GM23338 (cell line): ENCODE measurements around the gene FAM193B. TPM values are rescaled to one million over a fixed set of nuclear protein-coding genes. Genes with fewer than 3 reads are reported as not detected.

Source experiments
- ATAC-seq: fragments of 200-7000 bp; cut with Tn5 transposase; 3 replicates; pipeline ENCODE4 v1.9.1; 2020
- DNase-seq: peaks from one replicate; pipeline ENCODE4 v3.0.0-alpha.2; 2015; ENCODE audit warnings: low spot score
- H2AFZ ChIP-seq: fragments of 200-600 bp; sonication (generic); 2 replicates; pipeline ENCODE4 v1.8.0; 2016; ENCODE audit warnings: antibody characterized with exemption, mild to moderate bottlenecking, moderate library complexity
- H3F3A ChIP-seq: fragments of 200-600 bp; sonication (generic); replicated peaks from 2 replicates; pipeline ENCODE4 v1.8.0; 2017; ENCODE audit warnings: antibody characterized with exemption, mixed run types, low read depth
- H3K27ac ChIP-seq: fragments of 200-600 bp; sonication (generic); 2 replicates; pipeline ENCODE4 v1.6.1; 2016; ENCODE audit warnings: low read depth
- H3K27me3 ChIP-seq: fragments of 200-600 bp; sonication (generic); 2 replicates; pipeline ENCODE4 v1.8.0; 2016; ENCODE audit warnings: mild to moderate bottlenecking, mixed run types, moderate library complexity; ENCODE audit not compliant: insufficient read depth
- H3K36me3 ChIP-seq: fragments of 200-600 bp; sonication (generic); 2 replicates; pipeline ENCODE4 v1.8.0; 2016; ENCODE audit warnings: mild to moderate bottlenecking; ENCODE audit not compliant: insufficient read depth
- H3K4me1 ChIP-seq: fragments of 200-600 bp; sonication (generic); 2 replicates; pipeline ENCODE4 v1.8.0; 2016; ENCODE audit warnings: mild to moderate bottlenecking, moderate library complexity; ENCODE audit not compliant: insufficient read depth
- H3K4me2 ChIP-seq: fragments of 200-600 bp; sonication (generic); 2 replicates; pipeline ENCODE4 v1.7.1; 2017; ENCODE audit warnings: mixed run types
- H3K4me3 ChIP-seq: fragments of 200-600 bp; sonication (generic); 2 replicates; pipeline ENCODE4 v1.6.1; 2016; ENCODE audit warnings: mixed run types
- H3K79me2 ChIP-seq: fragments of 200-600 bp; sonication (generic); replicated peaks from 2 replicates; pipeline ENCODE4 v1.8.0; 2017; ENCODE audit warnings: mild to moderate bottlenecking; ENCODE audit not compliant: insufficient read depth
- H3K9me2 ChIP-seq: fragments of 200-600 bp; sonication (generic); 2 replicates; pipeline ENCODE4 v1.8.0; 2017; ENCODE audit not compliant: insufficient read depth
- H4K20me1 ChIP-seq: fragments of 200-600 bp; sonication (generic); replicated peaks from 2 replicates; pipeline ENCODE4 v1.8.0; 2017; ENCODE audit warnings: mild to moderate bottlenecking; ENCODE audit not compliant: insufficient read depth
- H3K27ac Mint-ChIP-seq: 2 replicates; pipeline ENCODE4 v1.8.0; 2020; ENCODE audit warnings: inconsistent platforms, mild to moderate bottlenecking, moderate library complexity, mixed read lengths
- H3K27me3 Mint-ChIP-seq: 3 replicates; pipeline ENCODE4 v1.8.0; 2022; ENCODE audit warnings: low read depth, mild to moderate bottlenecking, moderate library complexity, mixed read lengths, inconsistent platforms; ENCODE audit not compliant: insufficient read depth, poor library complexity
- H3K36me3 Mint-ChIP-seq: 3 replicates; pipeline ENCODE4 v1.8.0; 2021; ENCODE audit warnings: low read depth, mild to moderate bottlenecking, inconsistent platforms, moderate library complexity, mixed read lengths
- H3K4me1 Mint-ChIP-seq: 3 replicates; pipeline ENCODE4 v1.8.0; 2020; ENCODE audit warnings: mild to moderate bottlenecking, inconsistent platforms, mixed read lengths
- H3K4me3 Mint-ChIP-seq: 3 replicates; pipeline ENCODE4 v1.8.0; 2021; ENCODE audit warnings: moderate library complexity, mild to moderate bottlenecking, inconsistent platforms, mixed read lengths
- H3K9me3 Mint-ChIP-seq: 3 replicates; pipeline ENCODE4 v1.8.0; 2020; ENCODE audit warnings: moderate library complexity, mild to moderate bottlenecking, inconsistent platforms, mixed read lengths
- CREB1 ChIP-seq: fragments of 250-450 bp; sonication (Bioruptor Pico); IDR thresholded peaks from 2 replicates; pipeline ENCODE4 v1.5.0; 2020; ENCODE audit warnings: low read depth, mild to moderate bottlenecking, moderate library complexity
- polyA plus RNA-seq: library from polyadenylated mRNA; unstranded; fragments of >200 nt; fragmentation: Nextera tagmentation; extraction: Ambion mirVana; gene quantifications from 2 replicates; pipeline ENCODE4 v1.2.1, GENCODE V29; 2016
- total RNA-seq: library from RNA; depleted of rRNA; stranded (reverse); fragments of >200 nt; shearing (Covaris generic); gene quantifications from 2 replicates; pipeline ENCODE4 v1.2.3, GENCODE V29; 2014
- TF ChIP-seq, protein P1 (sequence below): fragments of 250-450 bp; sonication (Bioruptor Pico); IDR thresholded peaks from 2 replicates; pipeline ENCODE4 v1.5.0; 2020; ENCODE audit warnings: mild to moderate bottlenecking, moderate library complexity
- TF ChIP-seq, protein P2 (sequence below): IDR thresholded peaks from 2 replicates; pipeline ENCODE4 v1.6.1; 2016; ENCODE audit warnings: antibody characterized with exemption

Gene FAM193B
- total and polyA plus RNA-seq, 2 experiments from 2014 or later, result 44.4 to 58.6 TPM

DNA sequence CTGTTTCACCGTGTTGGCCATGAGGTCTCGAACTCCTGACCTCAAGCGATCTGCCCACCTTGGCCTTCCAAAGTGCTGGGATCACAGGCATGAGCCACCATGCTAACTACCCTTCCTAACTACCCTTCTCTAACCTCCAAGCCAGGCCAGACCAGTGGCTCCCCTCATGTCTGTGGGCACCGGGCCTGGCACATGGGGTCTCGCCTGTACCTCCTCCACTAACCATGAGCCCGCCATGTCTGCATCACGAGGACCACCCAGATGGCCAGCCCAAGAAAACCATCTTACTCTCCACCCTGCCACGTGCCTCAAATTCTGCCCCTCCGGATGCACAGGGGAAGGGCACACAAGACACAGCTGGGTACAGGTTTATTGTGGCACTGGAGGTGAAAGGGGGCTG lies 71.3 kb downstream of the FAM193B start (continued):
- TF ChIP-seq, protein P1, sequence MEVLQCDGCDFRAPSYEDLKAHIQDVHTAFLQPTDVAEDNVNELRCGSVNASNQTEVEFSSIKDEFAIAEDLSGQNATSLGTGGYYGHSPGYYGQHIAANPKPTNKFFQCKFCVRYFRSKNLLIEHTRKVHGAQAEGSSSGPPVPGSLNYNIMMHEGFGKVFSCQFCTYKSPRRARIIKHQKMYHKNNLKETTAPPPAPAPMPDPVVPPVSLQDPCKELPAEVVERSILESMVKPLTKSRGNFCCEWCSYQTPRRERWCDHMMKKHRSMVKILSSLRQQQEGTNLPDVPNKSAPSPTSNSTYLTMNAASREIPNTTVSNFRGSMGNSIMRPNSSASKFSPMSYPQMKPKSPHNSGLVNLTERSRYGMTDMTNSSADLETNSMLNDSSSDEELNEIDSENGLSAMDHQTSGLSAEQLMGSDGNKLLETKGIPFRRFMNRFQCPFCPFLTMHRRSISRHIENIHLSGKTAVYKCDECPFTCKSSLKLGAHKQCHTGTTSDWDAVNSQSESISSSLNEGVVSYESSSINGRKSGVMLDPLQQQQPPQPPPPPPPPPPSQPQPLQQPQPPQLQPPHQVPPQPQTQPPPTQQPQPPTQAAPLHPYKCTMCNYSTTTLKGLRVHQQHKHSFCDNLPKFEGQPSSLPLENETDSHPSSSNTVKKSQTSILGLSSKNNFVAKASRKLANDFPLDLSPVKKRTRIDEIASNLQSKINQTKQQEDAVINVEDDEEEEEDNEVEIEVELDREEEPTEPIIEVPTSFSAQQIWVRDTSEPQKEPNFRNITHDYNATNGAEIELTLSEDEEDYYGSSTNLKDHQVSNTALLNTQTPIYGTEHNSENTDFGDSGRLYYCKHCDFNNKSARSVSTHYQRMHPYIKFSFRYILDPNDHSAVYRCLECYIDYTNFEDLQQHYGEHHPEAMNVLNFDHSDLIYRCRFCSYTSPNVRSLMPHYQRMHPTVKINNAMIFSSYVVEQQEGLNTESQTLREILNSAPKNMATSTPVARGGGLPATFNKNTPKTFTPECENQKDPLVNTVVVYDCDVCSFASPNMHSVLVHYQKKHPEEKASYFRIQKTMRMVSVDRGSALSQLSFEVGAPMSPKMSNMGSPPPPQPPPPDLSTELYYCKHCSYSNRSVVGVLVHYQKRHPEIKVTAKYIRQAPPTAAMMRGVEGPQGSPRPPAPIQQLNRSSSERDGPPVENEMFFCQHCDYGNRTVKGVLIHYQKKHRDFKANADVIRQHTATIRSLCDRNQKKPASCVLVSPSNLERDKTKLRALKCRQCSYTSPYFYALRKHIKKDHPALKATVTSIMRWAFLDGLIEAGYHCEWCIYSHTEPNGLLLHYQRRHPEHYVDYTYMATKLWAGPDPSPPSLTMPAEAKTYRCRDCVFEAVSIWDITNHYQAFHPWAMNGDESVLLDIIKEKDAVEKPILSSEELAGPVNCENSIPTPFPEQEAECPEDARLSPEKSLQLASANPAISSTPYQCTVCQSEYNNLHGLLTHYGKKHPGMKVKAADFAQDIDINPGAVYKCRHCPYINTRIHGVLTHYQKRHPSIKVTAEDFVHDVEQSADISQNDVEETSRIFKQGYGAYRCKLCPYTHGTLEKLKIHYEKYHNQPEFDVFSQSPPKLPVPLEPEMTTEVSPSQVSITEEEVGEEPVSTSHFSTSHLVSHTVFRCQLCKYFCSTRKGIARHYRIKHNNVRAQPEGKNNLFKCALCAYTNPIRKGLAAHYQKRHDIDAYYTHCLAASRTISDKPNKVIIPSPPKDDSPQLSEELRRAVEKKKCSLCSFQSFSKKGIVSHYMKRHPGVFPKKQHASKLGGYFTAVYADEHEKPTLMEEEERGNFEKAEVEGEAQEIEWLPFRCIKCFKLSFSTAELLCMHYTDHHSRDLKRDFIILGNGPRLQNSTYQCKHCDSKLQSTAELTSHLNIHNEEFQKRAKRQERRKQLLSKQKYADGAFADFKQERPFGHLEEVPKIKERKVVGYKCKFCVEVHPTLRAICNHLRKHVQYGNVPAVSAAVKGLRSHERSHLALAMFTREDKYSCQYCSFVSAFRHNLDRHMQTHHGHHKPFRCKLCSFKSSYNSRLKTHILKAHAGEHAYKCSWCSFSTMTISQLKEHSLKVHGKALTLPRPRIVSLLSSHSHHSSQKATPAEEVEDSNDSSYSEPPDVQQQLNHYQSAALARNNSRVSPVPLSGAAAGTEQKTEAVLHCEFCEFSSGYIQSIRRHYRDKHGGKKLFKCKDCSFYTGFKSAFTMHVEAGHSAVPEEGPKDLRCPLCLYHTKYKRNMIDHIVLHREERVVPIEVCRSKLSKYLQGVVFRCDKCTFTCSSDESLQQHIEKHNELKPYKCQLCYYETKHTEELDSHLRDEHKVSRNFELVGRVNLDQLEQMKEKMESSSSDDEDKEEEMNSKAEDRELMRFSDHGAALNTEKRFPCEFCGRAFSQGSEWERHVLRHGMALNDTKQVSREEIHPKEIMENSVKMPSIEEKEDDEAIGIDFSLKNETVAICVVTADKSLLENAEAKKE, result no peak
- TF ChIP-seq, protein P2, sequence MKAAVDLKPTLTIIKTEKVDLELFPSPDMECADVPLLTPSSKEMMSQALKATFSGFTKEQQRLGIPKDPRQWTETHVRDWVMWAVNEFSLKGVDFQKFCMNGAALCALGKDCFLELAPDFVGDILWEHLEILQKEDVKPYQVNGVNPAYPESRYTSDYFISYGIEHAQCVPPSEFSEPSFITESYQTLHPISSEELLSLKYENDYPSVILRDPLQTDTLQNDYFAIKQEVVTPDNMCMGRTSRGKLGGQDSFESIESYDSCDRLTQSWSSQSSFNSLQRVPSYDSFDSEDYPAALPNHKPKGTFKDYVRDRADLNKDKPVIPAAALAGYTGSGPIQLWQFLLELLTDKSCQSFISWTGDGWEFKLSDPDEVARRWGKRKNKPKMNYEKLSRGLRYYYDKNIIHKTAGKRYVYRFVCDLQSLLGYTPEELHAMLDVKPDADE, result no peak
- no peak for TF ChIP-seq CREB1 (CRISPR knock-in tag)

DNA sequence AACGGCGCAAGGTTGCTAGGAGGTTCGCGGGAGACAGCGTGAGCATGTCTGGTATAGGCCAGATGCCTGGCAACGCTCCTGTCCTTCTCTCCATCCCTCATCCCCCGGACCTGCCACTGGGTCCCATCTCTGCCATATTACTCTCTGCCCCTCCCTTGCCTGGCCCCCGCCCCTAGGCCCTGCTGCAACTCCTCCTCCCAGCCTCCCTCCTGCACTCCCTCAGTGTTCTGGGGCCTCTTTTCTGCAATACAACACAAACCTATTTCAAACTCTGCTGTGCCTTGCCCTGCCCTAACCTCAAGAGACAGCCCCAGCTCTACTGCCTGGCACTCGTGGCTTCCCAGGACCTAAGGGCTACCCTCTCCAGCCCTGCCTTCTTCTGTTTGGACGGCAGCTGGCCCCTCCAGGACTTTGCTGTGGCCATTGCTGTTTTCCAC lies 72.0 kb downstream of the FAM193B start:
- no peak overlapping the region for H3K27ac ChIP-seq
- peaks cover 10% of the 10 kb centered on the region for H3K4me1 Mint-ChIP-seq

More for the DNA sequence above, 72.0 kb downstream of the FAM193B start:
- H3K9me3 Mint-ChIP-seq, result no peaks in the 10 kb centered on the region
- H2AFZ ChIP-seq, result no peak overlapping the region
- H3K27me3 ChIP-seq, result no peaks in the 10 kb centered on the region
- no peaks in the 10 kb centered on the region for H3K9me2 ChIP-seq
- H3K79me2 ChIP-seq, result no peaks in the 10 kb centered on the region
- no peak overlapping the region for H3K4me3 ChIP-seq
- H3K4me2 ChIP-seq, result no peak overlapping the region
- peaks cover 22% of the 10 kb centered on the region for H3K27me3 Mint-ChIP-seq
- TF ChIP-seq, protein P2, result no peak
- TF ChIP-seq, protein P1, result no peak
- DNase-seq (no peak), ATAC-seq (no peak)
- peaks cover 55% of the 10 kb centered on the region for H3K36me3 Mint-ChIP-seq
- H3K4me3 Mint-ChIP-seq, result no peak overlapping the region
- H3K27ac Mint-ChIP-seq, result no peak overlapping the region
- H3F3A ChIP-seq, result 0 out of 2 replicates have a peak, but pooled peaks cover 8% of the 10 kb centered on the region
- H4K20me1 ChIP-seq, result no peaks in the 10 kb centered on the region; the same call in 1 of the 2 replicates
- peaks cover 6% of the 10 kb centered on the region; the same call in 1 of the 2 replicates for H3K36me3 ChIP-seq
- H3K4me1 ChIP-seq, result no peaks in the 10 kb centered on the region
